Measurements from ENCODE around the gene GPC6. TPM values are rescaled to one million over a fixed set of nuclear protein-coding genes. Genes with fewer than 3 reads are reported as not detected.

Gene GPC6
- total RNA-seq, 1 donor from 2014 or later = 8.4 TPM

GRCh38 chr13:93338906-93339305 is 112.3 kb downstream of the GPC6 start:
- Histone ChIP-seq H3K4me1 (no peaks in the 10 kb centered on the region), H3K36me3 (no peaks in the 10 kb centered on the region), H3K27me3 (no peaks in the 10 kb centered on the region), H3K9me3 (no peaks in the 10 kb centered on the region), H3K27ac (no peak overlapping the region), H3K4me3 (no peak overlapping the region)
- no peak for ATAC-seq
- intact Hi-C loops (cut with DNase I) = no loop called here
- TF ChIP-seq CTCF (IDR thresholded peaks at IDR 0.05) = no peak
- DNase-seq = no peak

GRCh38 chr13:93339550-93339949 is 112.9 kb downstream of the GPC6 start:
- Histone ChIP-seq H3K27ac (no peak overlapping the region), H3K36me3 (no peaks in the 10 kb centered on the region), H3K4me1 (no peaks in the 10 kb centered on the region), H3K9me3 (no peaks in the 10 kb centered on the region), H3K27me3 (no peaks in the 10 kb centered on the region), H3K4me3 (no peak overlapping the region)
- ATAC-seq (no peak), DNase-seq (no peak)
- TF ChIP-seq CTCF (IDR thresholded peaks at IDR 0.05) = no peak
- intact Hi-C loops (cut with DNase I) = no loop called here

- Histone ChIP-seq H3K27ac (no peak overlapping the region), H3K27me3 (no peaks in the 10 kb centered on the region), H3K9me3 (no peaks in the 10 kb centered on the region), H3K4me3 (no peak overlapping the region), H3K4me1 (no peaks in the 10 kb centered on the region), H3K36me3 (no peaks in the 10 kb centered on the region)
- no peak for TF ChIP-seq CTCF (IDR thresholded peaks at IDR 0.05)
- no peak for ATAC-seq
- intact Hi-C loops (cut with DNase I) = no loop called here
- DNase-seq = no peak
These were observed 114.9 kb downstream of the GPC6 start for GRCh38 chr13:93341517-93341916.

GRCh38 chr13:93343097-93343496 is 116.5 kb downstream of the GPC6 start:
- Histone ChIP-seq H3K36me3 (no peaks in the 10 kb centered on the region), H3K4me1 (no peaks in the 10 kb centered on the region), H3K27me3 (no peaks in the 10 kb centered on the region), H3K27ac (no peak overlapping the region), H3K4me3 (no peak overlapping the region), H3K9me3 (no peaks in the 10 kb centered on the region)
- no peak for ATAC-seq
- no peak for TF ChIP-seq CTCF (IDR thresholded peaks at IDR 0.05)
- DNase-seq = no peak
- intact Hi-C loops (cut with DNase I) = no loop called here

GRCh38 chr13:93344048-93344705 is 117.6 kb downstream of the GPC6 start:
- H3K4me1 ChIP-seq = no peaks in the 10 kb centered on the region
- ATAC-seq (no peak), DNase-seq (no peak)
- no peaks in the 10 kb centered on the region for H3K36me3 ChIP-seq
- no peak for TF ChIP-seq CTCF (IDR thresholded peaks at IDR 0.05)
- H3K9me3 ChIP-seq = no peaks in the 10 kb centered on the region
- intact Hi-C loops (cut with DNase I) = no loop called here
- H3K27me3 ChIP-seq = no peaks in the 10 kb centered on the region
- H3K4me3 ChIP-seq = no peak overlapping the region
- H3K27ac ChIP-seq = no peak overlapping the region

- TF ChIP-seq CTCF (IDR thresholded peaks at IDR 0.05) = no peak
- intact Hi-C loops (cut with DNase I) = no loop called here
- no peaks in the 10 kb centered on the region for H3K4me1 ChIP-seq
- no peak for DNase-seq
- no peak overlapping the region for H3K27ac ChIP-seq
- H3K9me3 ChIP-seq = no peaks in the 10 kb centered on the region
- no peaks in the 10 kb centered on the region for H3K27me3 ChIP-seq
- no peak overlapping the region for H3K4me3 ChIP-seq
- no peaks in the 10 kb centered on the region for H3K36me3 ChIP-seq
- no peak for ATAC-seq
These were observed 118.4 kb downstream of the GPC6 start for GRCh38 chr13:93345024-93345423.

All from upper lobe of right lung (tissue), 1 donor.